Middle frontal gyrus (tissue), 1 donor: ENCODE data around the gene GRIP2.
"Not testable (repeated sequence)": the region's sequence is repeated elsewhere in the genome, so short reads cannot be mapped to it uniquely, and the experiment has no call there.

Experiments used
- DNase-seq: peaks from one replicate; pipeline ENCODE4 v3.0.0-alpha.2; 2015; ENCODE audit warnings: low spot score; ENCODE audit errors: extremely low spot score

The GRIP2 gene

GRCh38 chr3:14520967-14521366 lies 19.2 kb downstream of the GRIP2 start:
- DNase-seq, result no peak

GRCh38 chr3:14520149-14520548 lies 20.0 kb downstream of the GRIP2 start:
- DNase-seq, result no peak

- DNase-seq, result no peak
These were observed 20.7 kb downstream of the GRIP2 start for GRCh38 chr3:14519406-14519805.

- DNase-seq, result no peak
These were observed 21.2 kb downstream of the GRIP2 start for GRCh38 chr3:14518893-14519292.

GRCh38 chr3:14518432-14518802 lies 21.7 kb downstream of the GRIP2 start:
- DNase-seq, result no peak

- no peak for DNase-seq
These were observed 22.3 kb downstream of the GRIP2 start for GRCh38 chr3:14517601-14518431.

GRCh38 chr3:14516738-14517345 lies 23.3 kb downstream of the GRIP2 start:
- no peak for DNase-seq

- not testable (repeated sequence) for DNase-seq
These were observed 24.6 kb downstream of the GRIP2 start for GRCh38 chr3:14515526-14515925.

GRCh38 chr3:14514323-14514720 lies 25.8 kb downstream of the GRIP2 start:
- no peak for DNase-seq

- no peak for DNase-seq
These were observed 26.4 kb downstream of the GRIP2 start for GRCh38 chr3:14513566-14514322.

GRCh38 chr3:14512942-14513327 lies 27.2 kb downstream of the GRIP2 start:
- DNase-seq, result no peak

- DNase-seq, result no peak
These were observed 27.7 kb downstream of the GRIP2 start for GRCh38 chr3:14512281-14512941.

GRCh38 chr3:14511623-14512280 lies 28.4 kb downstream of the GRIP2 start:
- no peak for DNase-seq

GRCh38 chr3:14510838-14511622 lies 29.1 kb downstream of the GRIP2 start:
- DNase-seq, result no peak

GRCh38 chr3:14509796-14510100 lies 30.4 kb downstream of the GRIP2 start:
- DNase-seq, result no peak

- no peak for DNase-seq
These were observed 31.0 kb downstream of the GRIP2 start for GRCh38 chr3:14508966-14509795.

GRCh38 chr3:14508505-14508819 lies 31.7 kb downstream of the GRIP2 start:
- DNase-seq, result no peak

- DNase-seq, result no peak
These were observed 32.2 kb downstream of the GRIP2 start for GRCh38 chr3:14507757-14508504.

- DNase-seq, result no peak
These were observed 32.8 kb downstream of the GRIP2 start for GRCh38 chr3:14507305-14507741.
